ENCODE data around the gene SOX11.
"Not testable (repeated sequence)": the region's sequence is repeated elsewhere in the genome, so short reads cannot be mapped to it uniquely, and the experiment has no call there.

The SOX11 gene

GRCh38 chr2:5691985-5692529, at the start of gene SOX11:
Gene SOX11, plus strand, starts transcription at chr2:5692384. Its CDS starts 338 bp downstream, at chr2:5692722.
- peak; percentile 8 for DNase-seq

- DNase-seq, result not testable (repeated sequence)
These were observed 39.5 kb upstream of the SOX11 start for GRCh38 chr2:5652734-5653133.

GRCh38 chr2:5653756-5654155, 38.4 kb upstream of the SOX11 start:
- not testable (repeated sequence) for DNase-seq

- no peak for DNase-seq
These were observed 35.0 kb upstream of the SOX11 start for GRCh38 chr2:5657231-5657630.

- no peak for DNase-seq
These were observed 31.6 kb upstream of the SOX11 start for GRCh38 chr2:5660591-5660990.

- no peak for DNase-seq
These were observed 30.8 kb upstream of the SOX11 start for GRCh38 chr2:5661362-5661761.

DNA sequence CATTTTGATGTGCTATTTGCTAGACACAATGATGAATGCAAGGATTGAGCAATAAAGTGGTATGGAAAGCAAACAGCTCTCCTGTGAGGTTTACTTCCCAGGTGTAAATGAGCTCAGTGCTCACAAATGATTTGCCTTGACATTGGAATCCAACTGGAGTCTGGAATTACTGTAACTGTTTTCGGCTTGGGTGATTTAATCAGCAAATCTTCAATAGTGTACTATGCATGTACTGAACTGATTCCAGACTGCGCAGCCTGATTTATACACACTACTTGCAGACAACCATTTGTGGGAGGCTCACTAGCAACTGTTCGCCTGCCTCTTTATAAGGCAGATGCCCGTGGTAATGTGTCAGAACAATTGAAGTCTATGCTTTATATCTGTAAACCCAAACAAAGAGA, 27.9 kb upstream of the SOX11 start:
- no peak for DNase-seq

DNA sequence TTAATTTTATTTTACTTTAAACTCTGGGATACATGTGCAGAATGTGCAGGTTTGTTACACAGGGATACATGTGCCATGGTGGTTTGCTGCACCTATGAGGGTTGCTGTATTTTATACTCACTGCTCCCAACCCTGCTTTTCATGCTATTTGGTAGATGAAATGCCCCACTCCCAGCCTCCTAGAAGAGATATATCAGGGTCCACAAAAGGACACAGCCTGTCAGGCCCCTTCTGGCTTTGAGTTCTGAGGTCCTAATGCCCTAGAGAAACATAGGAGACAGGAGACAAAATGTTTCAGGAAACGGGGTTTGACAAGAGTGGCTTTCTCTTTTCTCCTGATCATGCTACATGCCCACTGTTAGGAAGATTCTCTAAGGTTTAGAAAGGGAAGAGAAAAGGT, 27.1 kb upstream of the SOX11 start:
- no peak for DNase-seq

DNA sequence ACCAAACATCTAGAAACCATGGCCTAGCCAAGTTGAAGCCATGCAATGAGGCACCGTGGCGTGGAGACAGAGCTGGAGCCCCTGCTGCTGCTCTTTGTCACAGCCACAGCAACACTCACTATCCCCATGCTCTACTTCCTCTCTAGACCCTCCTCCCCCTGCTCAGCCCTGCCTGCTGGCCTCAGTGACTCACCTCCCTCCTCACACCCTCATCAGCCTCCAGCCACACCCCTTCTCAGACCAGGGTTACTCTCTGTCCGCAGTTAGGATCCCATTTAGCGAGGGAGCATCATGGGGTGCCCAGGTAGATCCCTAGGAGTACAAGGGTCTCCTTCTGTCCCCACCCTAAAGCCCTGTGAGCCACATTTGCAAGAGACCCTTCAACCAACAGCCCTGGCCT, 25.4 kb upstream of the SOX11 start:
- DNase-seq, result no peak

DNA sequence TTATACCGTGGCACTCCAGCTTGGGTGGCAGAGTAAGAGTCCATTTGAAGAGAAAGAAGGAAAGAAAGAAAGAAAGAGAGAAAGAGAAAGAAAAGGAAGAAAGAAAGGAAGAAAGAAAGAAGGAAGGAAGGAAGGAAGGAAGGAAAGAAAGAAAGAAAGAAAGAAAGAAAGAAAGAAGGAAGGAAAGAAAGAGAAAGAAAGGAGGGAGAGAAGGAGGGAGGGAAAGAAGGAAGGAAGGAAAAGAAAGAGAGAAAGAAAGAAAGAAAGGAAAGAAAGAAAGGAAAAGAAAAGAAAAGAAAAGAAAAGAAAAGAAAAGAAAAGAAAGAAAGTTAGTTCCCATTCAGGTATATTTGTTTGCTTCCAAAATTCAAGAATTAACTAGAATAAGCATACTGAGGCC, 24.5 kb upstream of the SOX11 start:
- DNase-seq, result not testable (repeated sequence)

GRCh38 chr2:5668682-5669250, 23.4 kb upstream of the SOX11 start:
- no peak for DNase-seq

GRCh38 chr2:5672749-5673144, 19.4 kb upstream of the SOX11 start:
- no peak for DNase-seq

DNA sequence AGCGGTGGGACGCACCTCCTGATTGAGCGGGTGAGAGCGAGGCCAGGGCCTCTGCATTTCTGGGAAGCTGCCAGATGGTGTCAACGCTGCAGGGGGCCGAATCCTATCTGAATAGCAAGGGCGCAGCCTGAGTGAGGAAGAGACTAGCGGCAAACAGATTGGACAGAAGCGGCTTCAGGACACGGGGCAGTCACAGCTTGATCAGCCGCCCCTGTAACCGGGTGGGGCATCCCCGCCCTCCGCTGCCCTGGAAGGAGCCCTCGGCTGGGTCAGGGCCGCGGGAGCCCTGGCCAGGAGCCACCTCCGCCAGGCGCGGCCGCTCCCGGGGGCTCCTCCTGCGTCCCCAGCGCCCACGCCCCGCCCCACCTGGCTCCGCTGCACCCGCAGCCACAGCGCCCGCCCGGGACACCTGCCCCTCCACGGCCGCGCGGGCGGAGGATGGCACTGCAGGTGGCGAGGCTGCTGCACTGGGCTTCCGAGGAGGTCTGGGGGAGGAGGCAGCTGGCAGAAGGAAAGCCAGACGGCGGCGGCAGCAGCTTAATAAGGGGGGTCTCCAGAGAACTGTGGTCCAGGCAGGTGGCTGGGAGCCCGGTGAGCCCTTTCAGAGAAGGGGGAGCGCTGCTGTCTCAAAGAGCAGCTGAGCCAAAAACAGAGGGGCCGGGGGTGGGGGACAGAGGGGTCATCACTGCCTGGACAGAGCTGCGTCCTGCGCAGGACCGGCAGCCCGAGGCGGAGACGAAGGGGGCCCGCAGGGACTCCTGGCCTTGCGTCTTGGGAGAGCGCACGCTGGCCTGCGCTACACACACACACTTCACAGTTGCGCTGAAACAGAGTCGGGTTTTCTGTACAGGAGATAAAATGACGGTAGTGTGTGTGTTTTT, 18.8 kb upstream of the SOX11 start:
- DNase-seq, result no peak

GRCh38 chr2:5674026-5674340, 18.2 kb upstream of the SOX11 start:
- no peak for DNase-seq

GRCh38 chr2:5677133-5677532, 15.1 kb upstream of the SOX11 start:
- DNase-seq, result no peak

GRCh38 chr2:5683471-5683870, 8.7 kb upstream of the SOX11 start:
- no peak for DNase-seq

- no peak for DNase-seq
These were observed 7.0 kb upstream of the SOX11 start for GRCh38 chr2:5685225-5685624.

DNA sequence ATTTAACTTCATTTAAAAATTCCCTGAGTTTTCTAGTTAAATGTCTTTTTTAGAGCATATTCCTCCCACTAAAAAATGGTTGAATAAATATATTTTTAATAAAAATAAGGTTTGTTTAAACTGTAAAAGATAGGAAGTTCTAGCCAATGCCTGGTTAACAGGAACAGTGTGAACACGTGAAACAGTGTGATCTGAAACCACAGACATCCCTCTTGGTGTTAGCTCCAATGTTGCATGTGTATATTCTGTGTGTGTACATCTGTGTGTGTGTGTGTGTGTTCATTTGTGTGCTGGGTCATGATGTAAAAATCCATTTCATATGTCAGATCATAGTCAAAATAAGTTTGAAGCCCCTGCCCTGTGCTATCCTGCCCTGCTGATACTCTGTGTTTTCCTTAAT, 6.1 kb upstream of the SOX11 start:
- DNase-seq, result no peak

- DNase-seq, result no peak
These were observed 5.6 kb upstream of the SOX11 start for GRCh38 chr2:5686536-5686935.

- DNase-seq, result no peak
These were observed 2.4 kb upstream of the SOX11 start for GRCh38 chr2:5689750-5690149.

DNA sequence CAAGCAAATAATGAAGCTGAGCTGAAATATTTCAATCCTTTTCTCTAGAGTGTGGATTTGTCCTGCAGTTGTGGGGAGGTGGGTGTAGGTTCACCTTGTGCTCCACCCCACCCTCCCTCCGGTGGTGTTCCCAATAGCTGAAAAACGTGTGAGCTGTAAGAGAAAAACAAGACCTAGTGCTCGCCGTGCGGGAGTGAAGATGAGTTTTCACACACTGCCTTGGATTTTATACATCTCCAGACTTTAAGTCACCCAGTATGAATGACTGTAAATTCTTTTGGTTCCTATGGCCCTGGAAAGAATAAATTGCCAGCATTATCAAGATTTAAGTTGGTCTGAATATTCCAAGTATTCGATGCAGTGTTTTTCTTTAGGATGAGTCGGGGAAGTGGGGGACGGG, 1.9 kb upstream of the SOX11 start:
- no peak for DNase-seq

GRCh38 chr2:5690718-5691220, 1.4 kb upstream of the SOX11 start:
- no peak for DNase-seq

DNA sequence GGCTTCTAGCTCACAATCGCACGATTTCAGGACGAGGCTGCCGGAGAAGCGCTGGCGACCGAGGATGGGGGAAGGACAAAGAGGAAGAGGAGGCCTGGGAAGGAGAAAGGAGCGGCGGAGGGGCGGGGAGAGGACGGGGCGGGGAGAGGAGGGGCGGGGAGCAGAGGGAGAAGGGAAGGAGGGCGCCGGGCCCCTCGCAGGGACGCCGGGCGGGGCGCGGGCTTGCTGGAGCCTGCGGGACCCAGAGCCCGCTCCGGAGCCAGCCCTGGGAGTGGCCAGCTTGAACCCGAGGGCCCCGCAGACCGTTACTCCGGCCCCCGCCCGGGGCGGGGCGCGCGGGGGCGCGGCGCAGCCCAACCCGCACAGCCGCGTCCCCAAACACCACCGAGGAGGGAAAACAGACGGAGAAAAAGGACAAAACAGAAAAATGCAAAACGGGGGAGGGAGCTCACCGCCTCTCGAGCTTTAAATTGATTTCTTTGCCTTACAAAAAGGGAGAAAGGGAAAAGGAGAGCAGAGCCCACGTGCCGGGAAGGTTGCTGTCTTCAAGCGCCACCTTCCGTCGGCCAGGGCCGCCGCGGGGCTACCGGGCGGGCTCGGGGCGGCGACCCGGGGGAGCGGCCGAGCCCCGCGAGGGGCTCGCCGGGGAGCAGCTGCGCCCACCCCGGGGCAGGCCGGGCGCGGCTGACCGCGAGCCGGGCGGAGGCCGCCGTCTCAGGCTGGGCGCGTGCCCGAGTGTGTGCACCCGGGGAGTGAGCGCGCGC, 781 bp upstream of the SOX11 start:
- no peak for DNase-seq
